HG03565 (cell line): Measurements from ENCODE around the gene NAT16.
"Not testable (repeated sequence)": the region's sequence is repeated elsewhere in the genome, so short reads cannot be mapped to it uniquely, and the experiment has no call there.

Experiments
- ATAC-seq: cut with Tn5 transposase; IDR thresholded peaks from one replicate; pipeline ENCODE4 v1.9.1; 2021; ENCODE audit warnings: mild to moderate bottlenecking, moderate library complexity; ENCODE audit not compliant: unreplicated experiment

The NAT16 gene

DNA sequence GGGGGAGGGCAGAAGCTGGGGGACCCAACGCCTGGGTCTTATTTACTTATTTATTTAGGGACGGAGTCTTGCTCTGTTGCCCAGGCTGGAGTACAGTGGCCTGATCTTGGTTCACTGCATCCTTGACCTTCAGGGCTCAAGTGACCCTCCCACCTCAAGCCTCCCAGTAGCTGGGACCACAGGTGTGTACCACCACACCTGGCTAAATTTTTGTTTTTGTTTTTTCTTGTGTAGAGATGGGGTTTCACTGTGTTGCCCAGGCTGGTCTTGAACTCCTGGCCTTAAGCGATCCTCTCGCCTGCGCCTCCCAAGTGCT is 22.5 kb upstream of the NAT16 start:
- no peak for ATAC-seq

DNA sequence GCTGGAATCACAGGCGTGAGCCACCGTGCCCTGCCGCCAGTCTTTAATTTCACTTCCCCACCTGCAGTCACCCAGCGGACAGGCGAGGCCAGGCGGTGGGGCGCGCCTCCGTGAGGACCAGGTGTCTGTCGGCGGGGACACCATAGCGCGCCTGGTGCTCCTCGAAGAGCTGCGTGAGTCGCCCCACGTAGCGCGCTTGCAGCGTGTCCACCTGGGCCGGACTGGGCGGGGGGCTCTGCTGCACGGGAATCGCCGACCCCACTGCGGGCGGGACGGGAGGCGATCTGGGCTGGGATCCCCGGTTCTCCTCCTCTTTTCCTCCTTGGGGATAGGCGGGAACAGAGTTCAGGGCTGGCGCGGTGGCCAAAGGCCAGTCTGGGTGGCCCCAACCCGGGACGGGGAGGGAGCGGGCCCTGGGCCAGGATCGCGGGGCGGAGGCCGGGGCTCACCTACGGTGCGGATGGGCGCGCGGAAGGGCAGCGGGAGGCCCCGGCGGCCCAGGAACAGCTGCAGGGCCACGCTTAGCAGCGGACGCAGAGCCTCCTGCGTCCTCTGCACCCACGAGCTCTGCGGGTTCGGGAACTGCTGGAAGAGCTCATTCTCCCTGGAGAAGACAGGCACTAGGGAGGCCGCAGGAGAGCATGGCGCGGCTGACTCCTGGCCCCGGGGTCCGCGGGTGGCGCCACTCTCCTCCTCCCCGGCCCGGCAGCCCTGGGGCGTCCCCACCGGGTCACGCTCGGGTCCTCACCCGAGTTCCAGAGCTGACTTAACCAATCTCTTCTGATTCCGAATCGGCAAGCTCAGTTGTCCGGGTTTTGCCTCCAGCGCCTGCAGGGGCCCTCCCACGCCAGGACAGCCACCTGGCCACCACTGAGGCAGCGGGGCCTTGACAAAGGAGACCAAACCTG is 21.9 kb upstream of the NAT16 start:
- no peak for ATAC-seq

DNA sequence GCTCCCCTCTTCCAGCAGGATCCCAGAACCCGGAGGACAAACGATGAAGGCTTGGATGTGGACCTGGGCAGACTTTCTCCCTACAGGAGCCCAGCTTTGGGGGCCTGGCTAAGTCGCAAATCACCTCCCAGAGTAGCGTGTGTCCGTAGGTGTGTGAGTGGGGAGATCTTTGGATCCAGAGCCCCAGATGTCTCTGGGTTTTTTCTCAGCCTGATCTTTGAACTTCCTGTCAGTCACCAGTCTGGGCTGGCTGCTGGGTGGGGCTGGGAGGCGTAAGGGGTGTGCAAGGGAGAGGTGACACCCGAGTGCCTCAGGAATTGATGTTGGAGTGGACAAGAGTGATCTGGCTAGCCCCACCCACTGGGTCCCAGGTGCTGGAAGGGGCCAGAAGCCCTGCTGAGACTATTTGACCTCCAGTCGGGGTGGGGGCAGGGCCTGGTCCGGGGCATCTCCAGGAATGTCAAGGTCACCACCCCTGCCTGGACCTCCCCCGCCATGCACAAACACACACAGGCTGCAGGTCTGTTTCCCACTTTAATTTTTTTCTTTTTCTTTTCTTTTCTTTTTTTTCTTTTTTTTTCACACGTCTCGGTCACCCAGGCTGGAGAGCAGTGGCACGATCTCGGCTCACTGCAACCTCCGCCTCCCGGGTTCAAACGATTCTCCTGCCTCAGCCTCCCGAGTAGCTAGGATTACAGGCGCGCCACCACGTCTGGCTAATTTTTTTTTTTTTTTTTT is 20.9 kb upstream of the NAT16 start, which contains the start of gene MOGAT3:
TSS of gene MOGAT3 (minus strand) at position 175 of the 738 bp plus-strand sequence. CDS start 182 bp downstream, outside the sequence.
- ATAC-seq = no peak

DNA sequence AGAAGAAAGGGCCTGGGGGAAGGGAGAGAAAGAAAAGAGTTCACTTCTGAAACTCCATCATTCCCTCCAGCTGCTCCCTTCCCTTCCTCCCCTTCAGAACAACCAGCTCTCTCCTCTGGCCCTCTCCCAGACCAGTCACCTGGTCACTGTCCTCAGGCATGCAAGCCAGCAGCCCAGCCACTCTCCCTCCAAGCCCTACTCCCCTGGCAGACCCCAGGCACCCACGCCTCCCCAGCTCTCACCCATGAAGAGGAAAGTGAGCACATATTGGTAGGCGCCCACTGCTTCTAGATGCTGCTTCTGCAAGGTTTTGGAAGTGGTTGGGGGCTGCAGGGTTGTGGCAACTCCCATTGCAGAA is 20.4 kb upstream of the NAT16 start:
- no peak for ATAC-seq

DNA sequence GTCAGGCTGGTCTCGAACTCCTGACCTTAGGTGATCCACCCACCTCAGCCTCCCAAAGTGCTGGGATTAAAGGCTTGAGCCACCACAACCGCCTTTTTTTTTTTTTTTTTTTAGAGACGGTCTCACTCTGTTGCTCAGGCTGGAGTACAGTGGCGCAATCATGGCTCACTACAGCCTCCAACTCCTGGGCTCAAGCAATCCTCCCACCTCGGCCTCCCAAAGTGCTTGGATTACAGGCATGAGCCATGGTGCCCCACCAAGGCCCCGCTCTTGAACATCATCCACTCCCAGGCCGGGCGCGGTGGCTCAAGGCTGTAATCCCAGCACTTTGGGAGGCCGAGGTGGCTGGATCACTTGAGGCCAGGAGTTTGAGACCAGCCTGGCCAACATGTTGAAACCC is 19.4 kb upstream of the NAT16 start:
- not testable (repeated sequence) for ATAC-seq

DNA sequence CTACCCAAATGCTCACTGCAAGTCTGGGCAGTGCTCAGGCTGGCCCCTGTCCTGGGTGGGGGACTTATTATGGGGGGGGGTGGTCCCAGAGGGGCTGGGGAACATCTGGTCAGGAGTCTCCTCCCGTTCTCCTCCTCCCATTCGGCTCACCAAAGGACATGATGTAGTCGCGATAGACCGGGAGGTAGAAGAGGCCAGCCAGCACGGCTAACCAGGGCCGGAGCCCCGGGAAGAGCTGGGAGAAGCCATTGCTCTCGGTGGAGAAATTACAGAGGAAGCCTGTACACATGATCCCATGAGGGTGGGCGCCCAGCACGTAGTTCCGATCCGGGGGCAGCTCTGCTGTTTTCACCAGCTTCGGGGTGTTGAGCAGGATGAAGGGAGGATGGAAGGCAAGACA is 18.4 kb upstream of the NAT16 start:
- no peak for ATAC-seq

DNA sequence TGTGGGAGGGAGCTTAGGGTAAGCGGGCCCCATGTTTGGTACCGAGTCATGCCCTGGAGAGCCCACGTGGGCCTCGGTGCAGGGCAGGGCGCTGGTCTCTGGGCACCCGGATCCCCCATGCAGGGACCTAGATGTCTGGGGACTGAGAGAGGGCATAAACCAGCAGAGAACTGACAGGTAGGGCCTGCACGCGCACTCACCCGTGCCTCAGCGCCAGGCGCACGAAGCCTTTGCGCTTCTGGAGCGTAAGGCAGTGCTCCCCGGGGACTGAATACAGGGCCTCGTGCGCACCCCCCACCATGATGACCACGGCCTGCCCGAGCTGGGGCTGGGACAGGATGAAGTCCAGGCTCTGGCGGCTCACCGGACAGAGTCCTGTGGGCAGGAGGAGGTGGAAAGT is 17.9 kb upstream of the NAT16 start:
- ATAC-seq = no peak

DNA sequence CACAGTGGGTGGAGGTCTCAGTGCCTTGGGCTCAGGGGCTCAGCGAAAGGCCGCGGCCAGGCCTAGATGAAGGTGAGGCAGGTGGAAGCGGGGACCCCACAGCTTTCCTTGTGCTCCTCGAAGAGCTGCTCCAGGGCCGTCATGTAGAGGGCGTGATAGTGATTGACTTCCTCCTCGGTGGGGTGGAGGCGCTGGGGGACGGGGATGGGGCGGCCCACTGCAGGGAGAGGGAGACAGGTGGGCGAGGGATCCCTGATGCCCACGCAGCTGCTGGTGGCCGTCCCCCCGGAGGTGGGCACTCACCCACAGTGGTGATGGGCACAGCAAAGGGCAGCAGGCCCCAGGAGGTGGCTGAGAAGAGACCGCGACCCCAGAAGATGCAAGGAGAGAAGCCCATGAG is 15.8 kb upstream of the NAT16 start:
- ATAC-seq = no peak

DNA sequence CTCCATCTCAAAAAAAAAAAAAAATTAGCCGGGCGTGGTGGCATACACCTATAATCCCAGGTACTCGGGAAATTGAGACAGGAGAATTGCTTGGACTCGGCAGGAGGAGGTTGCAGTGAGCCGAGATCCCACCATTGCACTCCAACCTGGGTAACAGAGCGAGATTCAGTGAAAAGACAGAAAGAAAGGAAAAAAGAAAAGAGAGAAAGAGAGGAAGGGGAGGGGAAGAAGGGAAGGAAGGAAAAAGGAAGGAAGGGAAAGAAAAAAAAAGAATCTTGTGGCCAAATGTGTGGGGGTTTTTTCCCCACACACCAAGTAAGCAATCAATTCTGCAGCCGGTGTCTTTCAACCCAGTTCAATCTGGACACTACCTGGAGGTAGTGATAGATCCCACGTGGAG is 9.0 kb upstream of the NAT16 start:
- ATAC-seq = no peak

DNA sequence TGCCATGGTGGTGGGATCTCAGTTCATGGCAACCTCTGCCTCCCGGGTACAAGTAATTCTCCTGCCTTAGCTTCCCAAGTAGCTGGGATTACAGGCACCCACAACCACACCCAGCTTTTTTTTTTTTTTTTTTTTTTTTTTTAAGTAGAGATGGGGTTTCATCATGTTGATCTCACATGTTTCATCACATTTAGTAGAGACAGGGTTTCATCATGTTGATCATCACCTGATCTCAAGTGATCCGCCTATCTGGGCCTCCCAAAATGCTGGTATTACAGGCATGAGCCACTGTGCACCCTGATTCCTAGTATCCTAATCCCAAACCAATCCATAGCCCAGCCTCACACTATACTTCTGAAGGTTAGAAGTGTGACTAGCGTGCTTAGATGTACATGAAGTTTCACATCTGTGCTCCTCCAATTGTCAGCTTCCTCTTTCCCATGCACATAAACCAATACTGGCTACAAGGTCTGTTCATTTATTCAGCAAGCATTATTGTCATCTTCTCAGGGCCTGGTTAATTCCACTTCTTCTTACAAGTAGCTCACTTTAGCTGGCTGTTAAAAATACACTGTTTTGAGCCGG is 6.8 kb upstream of the NAT16 start:
- ATAC-seq = no peak

DNA sequence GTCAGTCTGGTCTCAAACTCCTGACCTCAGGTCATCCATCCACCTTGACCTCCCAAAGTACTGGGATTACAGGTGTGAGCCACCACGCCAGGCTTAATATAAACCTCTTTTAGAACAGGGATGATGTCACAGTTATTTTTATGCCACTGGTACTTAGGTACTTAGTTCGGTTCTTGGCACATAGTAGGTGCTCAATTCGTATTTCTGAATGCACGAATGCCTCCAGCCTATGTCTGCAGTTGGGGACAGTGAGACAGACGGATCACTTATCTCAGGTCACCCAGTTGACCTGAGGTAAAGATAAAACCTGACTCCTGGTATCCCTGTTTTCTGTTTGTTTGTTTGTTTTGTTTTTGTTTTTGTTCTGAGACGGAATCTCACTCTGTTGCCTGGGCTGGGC is 6.1 kb upstream of the NAT16 start:
- ATAC-seq = no peak

DNA sequence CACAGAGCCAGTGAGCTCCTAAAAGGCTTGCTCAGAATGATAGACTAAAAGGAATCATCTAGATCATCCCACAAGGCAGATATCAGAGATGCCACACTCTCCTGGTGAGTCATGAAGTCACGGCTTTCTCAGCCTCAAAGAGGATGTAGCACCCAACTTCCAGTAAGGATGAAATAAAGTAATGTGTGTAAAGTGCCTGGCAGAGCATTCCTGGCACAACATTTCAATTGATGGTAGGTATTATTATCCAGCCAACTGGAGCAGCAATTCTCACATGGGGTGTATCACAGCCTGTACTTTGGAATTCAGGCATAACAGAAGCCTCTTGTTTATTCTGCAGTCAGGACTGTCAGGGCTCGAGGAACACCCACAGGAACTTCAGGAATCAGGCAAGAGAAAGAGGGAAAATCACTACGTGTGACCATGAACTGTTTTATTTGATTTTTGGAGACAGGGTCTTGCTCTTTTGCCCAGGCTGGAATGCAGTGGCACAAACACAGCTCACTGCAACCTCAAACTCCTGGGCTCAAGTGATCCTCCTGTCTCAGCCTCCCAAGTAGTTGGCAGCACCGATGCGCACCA is 5.3 kb upstream of the NAT16 start:
- ATAC-seq = no peak

DNA sequence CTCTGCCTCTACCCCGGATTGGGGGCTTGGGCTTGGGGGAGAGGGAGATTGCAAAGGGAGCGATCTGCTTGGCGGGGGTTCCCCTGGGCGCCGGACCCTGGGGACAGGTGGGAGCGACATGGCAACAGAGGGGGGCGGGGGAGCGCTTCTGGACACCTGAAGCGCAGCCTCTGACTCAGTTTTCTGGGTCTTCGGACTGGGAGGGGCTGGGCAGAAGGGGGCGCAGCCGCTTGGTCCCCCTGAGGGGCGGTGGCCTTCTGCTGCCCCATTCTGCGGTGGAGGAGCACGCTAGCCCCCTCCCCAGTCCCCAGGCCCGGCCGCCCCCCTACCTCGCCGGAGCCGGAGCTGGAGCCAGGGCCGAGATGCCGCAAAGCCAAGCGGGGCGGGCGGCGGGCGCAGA is 380 bp downstream of the NAT16 start:
- ATAC-seq = no peak

DNA sequence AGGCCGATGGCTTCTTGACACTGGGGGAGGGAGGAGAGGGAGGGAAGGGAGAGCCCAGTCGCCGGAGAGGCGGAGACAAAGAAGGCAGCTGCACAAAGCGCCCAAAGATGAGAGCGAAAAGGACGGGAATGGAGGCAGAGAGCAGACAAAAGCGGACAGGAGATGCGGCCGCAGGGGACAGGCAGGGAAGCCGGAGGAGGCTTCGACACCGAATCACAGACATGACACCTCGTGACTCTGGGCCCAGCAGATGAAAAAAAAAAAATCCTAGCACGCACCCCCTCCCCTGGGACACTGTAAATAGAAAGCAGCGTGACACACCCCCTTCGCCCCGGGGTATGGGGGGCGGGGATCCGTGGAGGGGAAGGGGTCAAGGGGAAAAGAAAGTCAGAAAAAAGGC is 976 bp downstream of the NAT16 start:
- no peak for ATAC-seq

DNA sequence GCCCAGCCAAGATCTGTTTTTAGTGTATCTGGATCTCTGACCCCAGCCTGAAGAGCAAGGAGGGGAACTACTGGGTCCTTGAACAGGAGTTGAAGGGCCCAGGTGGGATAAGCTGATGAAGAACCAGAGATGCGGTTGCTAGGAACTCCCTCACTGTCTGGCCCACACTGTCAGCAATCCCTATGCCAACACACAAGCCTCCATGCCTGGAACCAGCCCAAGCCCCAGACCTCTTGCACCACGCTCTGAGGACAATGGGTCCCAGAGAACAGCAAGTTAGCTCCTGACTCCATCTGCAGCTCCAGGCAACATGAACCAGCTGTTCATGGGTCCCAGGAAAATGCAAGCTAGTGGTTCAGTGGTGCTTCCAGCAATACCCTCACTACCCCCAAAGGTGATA is 2.4 kb downstream of the NAT16 start:
- ATAC-seq = no peak

DNA sequence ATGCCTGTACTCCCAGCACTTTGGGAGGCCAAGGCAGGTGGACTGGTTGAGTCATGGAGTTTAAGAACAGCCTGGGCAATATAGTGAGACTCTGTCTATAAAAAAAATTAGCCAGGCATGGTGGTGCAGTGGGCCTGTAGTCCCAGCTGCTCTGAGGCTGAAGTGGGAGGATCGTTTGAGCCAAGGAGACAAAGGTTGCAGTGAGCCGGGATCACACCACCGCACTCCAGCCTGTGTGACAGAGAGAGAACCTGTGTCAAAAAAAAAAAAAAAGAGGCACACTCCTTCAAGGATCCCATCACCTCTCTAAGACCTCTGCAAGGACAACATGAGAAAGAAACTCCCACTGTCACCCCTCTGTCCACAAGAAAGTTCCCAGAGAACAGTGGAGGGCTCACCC is 4.4 kb downstream of the NAT16 start:
- no peak for ATAC-seq

DNA sequence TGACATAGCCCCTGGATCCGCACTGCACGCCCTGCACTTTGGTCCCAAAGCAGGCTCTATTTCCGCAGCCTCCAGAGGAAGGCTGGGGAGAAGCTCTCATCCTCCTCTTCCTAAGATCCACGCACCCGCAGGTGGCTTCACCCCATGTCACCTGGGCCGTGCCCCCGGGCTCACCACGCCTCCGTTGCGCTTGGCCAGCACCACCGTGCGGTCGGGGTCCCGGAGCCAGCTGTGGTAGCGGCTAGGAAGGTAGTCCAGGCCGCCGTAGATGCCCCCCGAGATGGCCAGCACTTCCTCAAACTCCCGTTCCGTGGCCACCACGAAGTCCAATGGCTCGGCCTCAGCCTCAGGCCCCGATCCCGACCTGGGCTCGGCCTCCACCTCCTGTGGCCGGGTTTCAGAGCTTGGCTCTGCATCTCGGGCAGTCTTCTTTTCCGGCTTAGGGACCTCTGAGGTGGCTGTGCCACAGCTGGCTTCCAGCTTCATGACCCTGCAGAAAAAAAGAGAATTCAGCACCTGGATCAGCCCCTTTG is 5.7 kb downstream of the NAT16 start:
- no peak for ATAC-seq

DNA sequence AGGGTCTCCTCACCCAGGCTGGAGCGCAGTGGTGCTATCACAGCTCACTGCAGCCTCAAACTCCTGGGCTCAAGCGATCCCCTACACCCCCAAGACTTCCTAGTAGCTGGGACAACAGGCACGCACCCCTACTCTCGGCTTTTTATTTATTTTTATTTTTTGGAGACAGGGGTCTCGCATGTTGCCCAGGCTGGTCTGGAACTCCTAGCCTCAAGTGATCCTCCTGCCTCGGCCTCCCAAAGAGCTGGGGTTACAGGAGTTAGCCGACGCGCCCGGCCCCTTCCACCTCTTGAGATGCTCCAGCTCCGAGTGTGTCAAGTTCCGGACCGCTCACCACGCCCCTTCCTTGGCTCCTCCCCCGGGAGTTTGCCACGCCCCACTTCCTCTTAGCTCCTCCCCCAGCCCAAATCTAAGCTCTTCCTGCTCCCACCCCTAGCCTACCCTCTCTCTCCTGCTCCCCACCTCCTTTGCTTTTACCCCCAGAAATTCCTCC is 6.3 kb downstream of the NAT16 start:
- ATAC-seq = no peak

DNA sequence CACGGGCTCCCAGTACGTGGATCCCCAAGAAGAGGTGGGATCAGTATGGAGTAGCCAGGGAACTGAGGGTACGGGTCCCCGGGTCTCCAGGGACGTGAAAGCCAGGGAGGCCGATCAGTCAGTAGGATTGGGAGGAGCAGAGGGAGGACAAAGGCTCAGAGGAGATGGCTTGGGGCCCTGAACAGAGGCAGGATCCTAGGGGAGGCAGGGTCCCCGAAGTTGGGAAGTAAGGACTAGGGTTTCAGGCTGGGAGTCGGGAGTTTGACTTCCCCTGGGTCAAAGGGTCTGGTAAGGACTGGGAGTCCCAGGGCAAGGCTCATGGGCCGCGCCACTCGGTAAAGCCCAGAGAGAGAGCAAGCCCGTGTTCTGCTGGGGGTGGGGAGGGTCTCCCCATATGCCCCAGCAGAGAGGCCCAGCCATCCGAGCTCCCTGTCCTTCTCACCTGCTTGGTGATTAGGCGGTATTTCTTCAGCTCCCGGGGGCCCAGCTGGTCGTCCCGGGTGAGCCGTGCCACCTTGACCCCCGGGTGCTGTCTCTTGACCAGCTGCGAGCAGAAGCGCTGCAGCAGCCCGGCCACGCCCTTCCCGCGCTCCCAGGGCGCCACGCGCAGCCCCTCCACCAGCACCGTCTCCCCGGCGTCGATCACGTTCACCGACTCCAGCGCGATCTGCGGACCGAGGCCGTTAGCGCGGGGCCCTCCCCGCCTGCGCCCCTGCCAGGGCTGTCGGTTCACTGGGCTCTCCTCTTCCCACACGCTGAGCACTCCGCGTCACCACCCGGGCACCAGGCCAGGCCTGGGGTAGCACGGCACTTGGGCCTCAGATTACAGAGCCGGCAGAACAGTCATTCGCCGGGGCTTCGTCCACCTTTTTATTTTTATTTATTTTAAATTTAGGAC is 7.0 kb downstream of the NAT16 start:
- ATAC-seq = no peak
